GM18868 (cell line): ENCODE data around the gene ZIM2.

Experiments used
- ATAC-seq: cut with Tn5 transposase; IDR thresholded peaks from one replicate; pipeline ENCODE4 v1.9.1; 2021; ENCODE audit warnings: mild to moderate bottlenecking, moderate library complexity; ENCODE audit not compliant: unreplicated experiment

Gene ZIM2

GRCh38 chr19:56811480-56811879 is 29.0 kb downstream of the ZIM2 start:
- ATAC-seq: no peak

GRCh38 chr19:56810260-56810659 is 30.3 kb downstream of the ZIM2 start:
- no peak for ATAC-seq

GRCh38 chr19:56808717-56809392 is 31.7 kb downstream of the ZIM2 start:
- no peak for ATAC-seq

GRCh38 chr19:56806639-56807038 is 33.9 kb downstream of the ZIM2 start:
- ATAC-seq: no peak

GRCh38 chr19:56778351-56778750 is 62.2 kb downstream of the ZIM2 start:
- no peak for ATAC-seq

- no peak for ATAC-seq
Measured at GRCh38 chr19:56769650-56770049, 70.9 kb downstream of the ZIM2 start.

- no peak for ATAC-seq
Measured at GRCh38 chr19:56765137-56765536, 75.4 kb downstream of the ZIM2 start.

GRCh38 chr19:56764196-56764695 is 76.3 kb downstream of the ZIM2 start:
- ATAC-seq: no peak

GRCh38 chr19:56760842-56761241 is 79.7 kb downstream of the ZIM2 start:
- no peak for ATAC-seq

GRCh38 chr19:56759531-56759930 is 81.0 kb downstream of the ZIM2 start:
- no peak for ATAC-seq

- no peak for ATAC-seq
Measured at GRCh38 chr19:56751078-56751489, 89.4 kb downstream of the ZIM2 start.

- no peak for ATAC-seq
Measured at GRCh38 chr19:56750658-56751057, 89.9 kb downstream of the ZIM2 start.

GRCh38 chr19:56748378-56748777 is 92.1 kb downstream of the ZIM2 start:
- no peak for ATAC-seq

GRCh38 chr19:56746367-56746766 is 94.2 kb downstream of the ZIM2 start:
- no peak for ATAC-seq

GRCh38 chr19:56740501-56740900 is 100.0 kb downstream of the ZIM2 start:
- no peak for ATAC-seq

- ATAC-seq: no peak
Measured at GRCh38 chr19:56736571-56736970, 104.0 kb downstream of the ZIM2 start.

- no peak for ATAC-seq
Measured at GRCh38 chr19:56732976-56733375, 107.5 kb downstream of the ZIM2 start.

- ATAC-seq: no peak
Measured at GRCh38 chr19:56727677-56728076, 112.8 kb downstream of the ZIM2 start.

GRCh38 chr19:56725829-56726424 is 114.6 kb downstream of the ZIM2 start:
- no peak for ATAC-seq
